Panc1 (cell line): ENCODE measurements around the gene PANK4.

ENCODE experiments used
- CTCF ChIP-seq: fragments of 450-650 bp; IDR thresholded peaks from 2 replicates; pipeline ENCODE4 v1.5.1; 2017; ENCODE audit warnings: mild to moderate bottlenecking
- POLR2AphosphoS5 ChIP-seq: IDR thresholded peaks from 2 replicates; pipeline ENCODE4 v1.6.1; 2012; ENCODE audit warnings: mild to moderate bottlenecking, low read depth, low read length, moderate library complexity
- SIN3A ChIP-seq: IDR thresholded peaks from 2 replicates; pipeline ENCODE4 v1.6.1; 2012; ENCODE audit warnings: low read depth, mild to moderate bottlenecking, low read length, moderate library complexity, borderline replicate concordance; ENCODE audit not compliant: insufficient read depth
- TCF7L2 ChIP-seq: IDR thresholded peaks from 2 replicates; pipeline ENCODE4 v1.6.1; 2011; ENCODE audit warnings: mild to moderate bottlenecking, low read depth, low read length, inconsistent platforms
- TF ChIP-seq, protein P1 (sequence below), 2 experiments: IDR thresholded peaks; 2 replicates each; pipeline ENCODE4 v1.6.1; 2011 to 2012; ENCODE audit warnings: low read depth in 2 of 2, control low read depth in 1 of 2, low read length in 1 of 2, mild to moderate bottlenecking in 1 of 2, moderate library complexity in 1 of 2; ENCODE audit not compliant: insufficient read depth in 1 of 2

DNA sequence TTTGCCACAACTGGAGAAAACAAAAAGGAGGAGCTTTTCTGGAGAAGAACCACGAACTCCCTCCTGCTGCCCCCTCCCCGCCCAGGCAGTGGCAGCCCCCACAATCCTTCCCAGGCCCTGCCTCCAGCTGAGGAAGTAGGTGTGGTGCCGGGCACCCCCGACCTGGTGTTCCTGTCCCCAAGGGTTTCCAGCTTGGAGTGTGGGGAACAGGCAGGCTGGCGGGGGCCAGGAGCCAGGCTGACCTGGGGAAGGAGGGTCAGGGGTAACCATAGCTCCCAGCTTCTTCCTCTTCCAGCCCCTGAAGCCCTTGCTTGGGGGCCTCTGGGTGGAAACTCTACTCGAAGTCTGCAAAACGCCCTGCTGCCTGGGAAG is 7.9 kb upstream of the PANK4 start:
- TF ChIP-seq CTCF (no peak), POLR2AphosphoS5 (no peak), SIN3A (no peak), TCF7L2 (no peak)
- TF ChIP-seq, protein P1, sequence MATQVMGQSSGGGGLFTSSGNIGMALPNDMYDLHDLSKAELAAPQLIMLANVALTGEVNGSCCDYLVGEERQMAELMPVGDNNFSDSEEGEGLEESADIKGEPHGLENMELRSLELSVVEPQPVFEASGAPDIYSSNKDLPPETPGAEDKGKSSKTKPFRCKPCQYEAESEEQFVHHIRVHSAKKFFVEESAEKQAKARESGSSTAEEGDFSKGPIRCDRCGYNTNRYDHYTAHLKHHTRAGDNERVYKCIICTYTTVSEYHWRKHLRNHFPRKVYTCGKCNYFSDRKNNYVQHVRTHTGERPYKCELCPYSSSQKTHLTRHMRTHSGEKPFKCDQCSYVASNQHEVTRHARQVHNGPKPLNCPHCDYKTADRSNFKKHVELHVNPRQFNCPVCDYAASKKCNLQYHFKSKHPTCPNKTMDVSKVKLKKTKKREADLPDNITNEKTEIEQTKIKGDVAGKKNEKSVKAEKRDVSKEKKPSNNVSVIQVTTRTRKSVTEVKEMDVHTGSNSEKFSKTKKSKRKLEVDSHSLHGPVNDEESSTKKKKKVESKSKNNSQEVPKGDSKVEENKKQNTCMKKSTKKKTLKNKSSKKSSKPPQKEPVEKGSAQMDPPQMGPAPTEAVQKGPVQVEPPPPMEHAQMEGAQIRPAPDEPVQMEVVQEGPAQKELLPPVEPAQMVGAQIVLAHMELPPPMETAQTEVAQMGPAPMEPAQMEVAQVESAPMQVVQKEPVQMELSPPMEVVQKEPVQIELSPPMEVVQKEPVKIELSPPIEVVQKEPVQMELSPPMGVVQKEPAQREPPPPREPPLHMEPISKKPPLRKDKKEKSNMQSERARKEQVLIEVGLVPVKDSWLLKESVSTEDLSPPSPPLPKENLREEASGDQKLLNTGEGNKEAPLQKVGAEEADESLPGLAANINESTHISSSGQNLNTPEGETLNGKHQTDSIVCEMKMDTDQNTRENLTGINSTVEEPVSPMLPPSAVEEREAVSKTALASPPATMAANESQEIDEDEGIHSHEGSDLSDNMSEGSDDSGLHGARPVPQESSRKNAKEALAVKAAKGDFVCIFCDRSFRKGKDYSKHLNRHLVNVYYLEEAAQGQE (IDR thresholded peaks at IDR 0.05; ENCODE audit: insufficient read depth in 1 of 2, low read depth in 2 of 2, low read length in 1 of 2), result no peak
